GM12878 (cell line): ENCODE measurements around the gene CNDP1. TPM values are rescaled to one million over a fixed set of nuclear protein-coding genes. Genes with fewer than 3 reads are reported as not detected.

Source experiments
- BRCA1 ChIP-seq: IDR thresholded peaks from 2 replicates; pipeline ENCODE4 v1.6.1; 2011; ENCODE audit warnings: low read depth, low read length, improper control_type of control experiment
- ETV6 ChIP-seq, 2 experiments: fragments of 450-650 bp in 1 of 2; IDR thresholded peaks in 1 of 2; conservative IDR thresholded peaks in 1 of 2; 2 replicates each; pipeline ENCODE4 v1.6.1; 2014; ENCODE audit warnings: antibody characterized with exemption in 1 of 2, borderline replicate concordance in 1 of 2, low read depth in 1 of 2, mild to moderate bottlenecking in 1 of 2, moderate library complexity in 1 of 2
- FOXM1 ChIP-seq: IDR thresholded peaks from 2 replicates; pipeline ENCODE4 v1.6.1; 2012; ENCODE audit warnings: low read depth, mild to moderate bottlenecking, inconsistent platforms, low read length, moderate library complexity
- GABPA ChIP-seq: IDR thresholded peaks from 2 replicates; pipeline ENCODE4 v1.6.1; 2014; ENCODE audit warnings: antibody characterized with exemption, low read depth, mild to moderate bottlenecking, inconsistent platforms
- RFX5 ChIP-seq: IDR thresholded peaks from 2 replicates; pipeline ENCODE4 v1.6.1; 2011; ENCODE audit warnings: low read depth, low read length, improper control_type of control experiment
- SIN3A ChIP-seq: IDR thresholded peaks from 2 replicates; pipeline ENCODE4 v1.6.1; 2012; ENCODE audit warnings: low read depth, low read length, improper control_type of control experiment
- SREBF2 ChIP-seq: IDR thresholded peaks from 2 replicates; pipeline ENCODE4 v1.6.1; 2012; ENCODE audit warnings: mild to moderate bottlenecking, low read length
- ZNF24 ChIP-seq: fragments of 450-650 bp; IDR thresholded peaks from 2 replicates; pipeline ENCODE4 v1.6.1; 2017; ENCODE audit warnings: antibody characterized with exemption, mild to moderate bottlenecking
- ZSCAN29 ChIP-seq: fragments of 450-650 bp; IDR thresholded peaks from 2 replicates; pipeline ENCODE4 v1.6.1; 2017; ENCODE audit warnings: mild to moderate bottlenecking, moderate library complexity
- polyA plus RNA-seq, 11 experiments: library from polyadenylated mRNA; depleted of rRNA in 4 of 11; unstranded in 6 of 11; stranded (reverse) in 5 of 11; fragments of >200 nt; fragmentation: Nextera tagmentation in 4 of 11; fragmentation: Illumina TruSeq in 1 of 11; extraction: Ambion mirVana in 4 of 11; extraction: Trizol in 1 of 11; gene quantifications; 1 replicate in 1 of 11; 2 replicates in 10 of 11; pipeline versions ENCODE4 v1.2.1 to v1.2.3, GENCODE V29; 2011 to 2016; ENCODE audit warnings: inconsistent platforms in 2 of 11, missing spikeins in 2 of 11, low read depth in 1 of 11
- total RNA-seq, 4 experiments: library from RNA; depleted of rRNA in 3 of 4; stranded (reverse); fragments of >200 nt in 3 of 4; fragmentation: Illumina TruSeq in 1 of 4; extraction: Trizol in 1 of 4; gene quantifications; 2 replicates each; pipeline versions ENCODE4 v1.2.1 to v1.2.3, GENCODE V29; 2013 to 2021
- TF ChIP-seq, protein P1 (sequence below): fragments of 450-650 bp; IDR thresholded peaks from 2 replicates; pipeline ENCODE4 v1.6.1; 2017; ENCODE audit warnings: mild to moderate bottlenecking, moderate library complexity
- TF ChIP-seq, protein P2 (sequence below): fragments of 450-650 bp; IDR thresholded peaks from 2 replicates; pipeline ENCODE4 v1.6.1; 2018; ENCODE audit warnings: mild to moderate bottlenecking, low read depth, moderate library complexity; ENCODE audit not compliant: partially characterized antibody
- TF ChIP-seq, protein P3 (sequence below): IDR thresholded peaks from 2 replicates; pipeline ENCODE4 v1.6.1; 2012; ENCODE audit warnings: mild to moderate bottlenecking, low read depth, low read length
- TF ChIP-seq, protein P4 (sequence below): fragments of 450-650 bp; IDR thresholded peaks from 2 replicates; pipeline ENCODE4 v1.6.1; 2018; ENCODE audit warnings: borderline replicate concordance, mild to moderate bottlenecking; ENCODE audit not compliant: partially characterized antibody
- TF ChIP-seq, protein P5 (sequence below): fragments of 450-650 bp; conservative IDR thresholded peaks from 2 replicates; pipeline ENCODE4 v1.6.1; 2017; ENCODE audit warnings: mild to moderate bottlenecking, moderate library complexity

CNDP1 gene
- total and polyA plus RNA-seq, 10 of the 15 experiments (the other 5 are each of a cell fraction or from before 2014, with no cell fraction given) = 0.04 to 0.05 TPM; not detected in 8

DNA sequence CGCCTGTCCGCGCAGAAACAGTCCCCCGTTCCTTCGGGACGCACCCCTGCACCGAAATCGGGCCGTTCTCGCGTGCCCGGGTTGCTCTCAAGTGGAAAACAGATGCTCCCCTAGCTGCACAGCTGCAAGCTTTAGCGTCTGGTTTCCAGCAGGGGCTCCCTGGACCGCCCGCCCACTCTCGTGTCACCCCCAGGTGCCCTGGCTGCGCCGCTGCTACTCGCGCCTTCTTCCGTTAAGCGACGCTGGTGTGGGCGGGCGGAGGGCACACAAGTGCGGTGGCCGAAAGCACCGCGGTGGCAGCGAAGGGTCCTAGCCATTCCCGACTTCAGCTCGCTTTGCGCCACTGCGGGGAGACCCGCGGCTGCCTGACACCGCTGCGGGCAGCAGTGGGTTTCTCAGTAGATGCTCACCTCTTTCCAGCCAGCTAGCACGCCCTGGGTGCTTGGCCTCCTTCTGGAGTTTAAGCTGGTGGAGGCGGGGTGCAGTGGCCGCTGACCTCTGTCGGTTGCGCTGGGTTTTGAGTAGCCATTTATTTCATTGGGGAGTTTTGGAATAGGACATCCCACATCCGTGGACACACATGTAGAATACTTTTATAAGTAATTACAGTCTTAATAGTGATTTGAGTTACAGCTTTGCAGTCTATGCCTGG lies 64.2 kb downstream of the CNDP1 start (continued):
- TF ChIP-seq, protein P1, sequence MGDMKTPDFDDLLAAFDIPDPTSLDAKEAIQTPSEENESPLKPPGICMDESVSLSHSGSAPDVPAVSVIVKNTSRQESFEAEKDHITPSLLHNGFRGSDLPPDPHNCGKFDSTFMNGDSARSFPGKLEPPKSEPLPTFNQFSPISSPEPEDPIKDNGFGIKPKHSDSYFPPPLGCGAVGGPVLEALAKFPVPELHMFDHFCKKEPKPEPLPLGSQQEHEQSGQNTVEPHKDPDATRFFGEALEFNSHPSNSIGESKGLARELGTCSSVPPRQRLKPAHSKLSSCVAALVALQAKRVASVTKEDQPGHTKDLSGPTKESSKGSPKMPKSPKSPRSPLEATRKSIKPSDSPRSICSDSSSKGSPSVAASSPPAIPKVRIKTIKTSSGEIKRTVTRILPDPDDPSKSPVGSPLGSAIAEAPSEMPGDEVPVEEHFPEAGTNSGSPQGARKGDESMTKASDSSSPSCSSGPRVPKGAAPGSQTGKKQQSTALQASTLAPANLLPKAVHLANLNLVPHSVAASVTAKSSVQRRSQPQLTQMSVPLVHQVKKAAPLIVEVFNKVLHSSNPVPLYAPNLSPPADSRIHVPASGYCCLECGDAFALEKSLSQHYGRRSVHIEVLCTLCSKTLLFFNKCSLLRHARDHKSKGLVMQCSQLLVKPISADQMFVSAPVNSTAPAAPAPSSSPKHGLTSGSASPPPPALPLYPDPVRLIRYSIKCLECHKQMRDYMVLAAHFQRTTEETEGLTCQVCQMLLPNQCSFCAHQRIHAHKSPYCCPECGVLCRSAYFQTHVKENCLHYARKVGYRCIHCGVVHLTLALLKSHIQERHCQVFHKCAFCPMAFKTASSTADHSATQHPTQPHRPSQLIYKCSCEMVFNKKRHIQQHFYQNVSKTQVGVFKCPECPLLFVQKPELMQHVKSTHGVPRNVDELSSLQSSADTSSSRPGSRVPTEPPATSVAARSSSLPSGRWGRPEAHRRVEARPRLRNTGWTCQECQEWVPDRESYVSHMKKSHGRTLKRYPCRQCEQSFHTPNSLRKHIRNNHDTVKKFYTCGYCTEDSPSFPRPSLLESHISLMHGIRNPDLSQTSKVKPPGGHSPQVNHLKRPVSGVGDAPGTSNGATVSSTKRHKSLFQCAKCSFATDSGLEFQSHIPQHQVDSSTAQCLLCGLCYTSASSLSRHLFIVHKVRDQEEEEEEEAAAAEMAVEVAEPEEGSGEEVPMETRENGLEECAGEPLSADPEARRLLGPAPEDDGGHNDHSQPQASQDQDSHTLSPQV = no peak
- TF ChIP-seq GABPA = no peak
- no peak for TF ChIP-seq ZSCAN29
- TF ChIP-seq ETV6 (conservative IDR thresholded peaks at IDR 0.05 in 1 of 2, IDR thresholded peaks at IDR 0.05 in 1 of 2; ENCODE audit: borderline replicate concordance in 1 of 2, low read depth in 1 of 2) = no peak
- TF ChIP-seq ZNF24 = no peak
- no peak for TF ChIP-seq BRCA1
- TF ChIP-seq, protein P2, sequence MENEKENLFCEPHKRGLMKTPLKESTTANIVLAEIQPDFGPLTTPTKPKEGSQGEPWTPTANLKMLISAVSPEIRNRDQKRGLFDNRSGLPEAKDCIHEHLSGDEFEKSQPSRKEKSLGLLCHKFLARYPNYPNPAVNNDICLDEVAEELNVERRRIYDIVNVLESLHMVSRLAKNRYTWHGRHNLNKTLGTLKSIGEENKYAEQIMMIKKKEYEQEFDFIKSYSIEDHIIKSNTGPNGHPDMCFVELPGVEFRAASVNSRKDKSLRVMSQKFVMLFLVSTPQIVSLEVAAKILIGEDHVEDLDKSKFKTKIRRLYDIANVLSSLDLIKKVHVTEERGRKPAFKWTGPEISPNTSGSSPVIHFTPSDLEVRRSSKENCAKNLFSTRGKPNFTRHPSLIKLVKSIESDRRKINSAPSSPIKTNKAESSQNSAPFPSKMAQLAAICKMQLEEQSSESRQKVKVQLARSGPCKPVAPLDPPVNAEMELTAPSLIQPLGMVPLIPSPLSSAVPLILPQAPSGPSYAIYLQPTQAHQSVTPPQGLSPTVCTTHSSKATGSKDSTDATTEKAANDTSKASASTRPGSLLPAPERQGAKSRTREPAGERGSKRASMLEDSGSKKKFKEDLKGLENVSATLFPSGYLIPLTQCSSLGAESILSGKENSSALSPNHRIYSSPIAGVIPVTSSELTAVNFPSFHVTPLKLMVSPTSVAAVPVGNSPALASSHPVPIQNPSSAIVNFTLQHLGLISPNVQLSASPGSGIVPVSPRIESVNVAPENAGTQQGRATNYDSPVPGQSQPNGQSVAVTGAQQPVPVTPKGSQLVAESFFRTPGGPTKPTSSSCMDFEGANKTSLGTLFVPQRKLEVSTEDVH = no peak
- TF ChIP-seq SIN3A = peak; percentile 40; the same call in 1 of the 2 replicates
- TF ChIP-seq, protein P3, sequence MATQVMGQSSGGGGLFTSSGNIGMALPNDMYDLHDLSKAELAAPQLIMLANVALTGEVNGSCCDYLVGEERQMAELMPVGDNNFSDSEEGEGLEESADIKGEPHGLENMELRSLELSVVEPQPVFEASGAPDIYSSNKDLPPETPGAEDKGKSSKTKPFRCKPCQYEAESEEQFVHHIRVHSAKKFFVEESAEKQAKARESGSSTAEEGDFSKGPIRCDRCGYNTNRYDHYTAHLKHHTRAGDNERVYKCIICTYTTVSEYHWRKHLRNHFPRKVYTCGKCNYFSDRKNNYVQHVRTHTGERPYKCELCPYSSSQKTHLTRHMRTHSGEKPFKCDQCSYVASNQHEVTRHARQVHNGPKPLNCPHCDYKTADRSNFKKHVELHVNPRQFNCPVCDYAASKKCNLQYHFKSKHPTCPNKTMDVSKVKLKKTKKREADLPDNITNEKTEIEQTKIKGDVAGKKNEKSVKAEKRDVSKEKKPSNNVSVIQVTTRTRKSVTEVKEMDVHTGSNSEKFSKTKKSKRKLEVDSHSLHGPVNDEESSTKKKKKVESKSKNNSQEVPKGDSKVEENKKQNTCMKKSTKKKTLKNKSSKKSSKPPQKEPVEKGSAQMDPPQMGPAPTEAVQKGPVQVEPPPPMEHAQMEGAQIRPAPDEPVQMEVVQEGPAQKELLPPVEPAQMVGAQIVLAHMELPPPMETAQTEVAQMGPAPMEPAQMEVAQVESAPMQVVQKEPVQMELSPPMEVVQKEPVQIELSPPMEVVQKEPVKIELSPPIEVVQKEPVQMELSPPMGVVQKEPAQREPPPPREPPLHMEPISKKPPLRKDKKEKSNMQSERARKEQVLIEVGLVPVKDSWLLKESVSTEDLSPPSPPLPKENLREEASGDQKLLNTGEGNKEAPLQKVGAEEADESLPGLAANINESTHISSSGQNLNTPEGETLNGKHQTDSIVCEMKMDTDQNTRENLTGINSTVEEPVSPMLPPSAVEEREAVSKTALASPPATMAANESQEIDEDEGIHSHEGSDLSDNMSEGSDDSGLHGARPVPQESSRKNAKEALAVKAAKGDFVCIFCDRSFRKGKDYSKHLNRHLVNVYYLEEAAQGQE = no peak
- TF ChIP-seq, protein P4, sequence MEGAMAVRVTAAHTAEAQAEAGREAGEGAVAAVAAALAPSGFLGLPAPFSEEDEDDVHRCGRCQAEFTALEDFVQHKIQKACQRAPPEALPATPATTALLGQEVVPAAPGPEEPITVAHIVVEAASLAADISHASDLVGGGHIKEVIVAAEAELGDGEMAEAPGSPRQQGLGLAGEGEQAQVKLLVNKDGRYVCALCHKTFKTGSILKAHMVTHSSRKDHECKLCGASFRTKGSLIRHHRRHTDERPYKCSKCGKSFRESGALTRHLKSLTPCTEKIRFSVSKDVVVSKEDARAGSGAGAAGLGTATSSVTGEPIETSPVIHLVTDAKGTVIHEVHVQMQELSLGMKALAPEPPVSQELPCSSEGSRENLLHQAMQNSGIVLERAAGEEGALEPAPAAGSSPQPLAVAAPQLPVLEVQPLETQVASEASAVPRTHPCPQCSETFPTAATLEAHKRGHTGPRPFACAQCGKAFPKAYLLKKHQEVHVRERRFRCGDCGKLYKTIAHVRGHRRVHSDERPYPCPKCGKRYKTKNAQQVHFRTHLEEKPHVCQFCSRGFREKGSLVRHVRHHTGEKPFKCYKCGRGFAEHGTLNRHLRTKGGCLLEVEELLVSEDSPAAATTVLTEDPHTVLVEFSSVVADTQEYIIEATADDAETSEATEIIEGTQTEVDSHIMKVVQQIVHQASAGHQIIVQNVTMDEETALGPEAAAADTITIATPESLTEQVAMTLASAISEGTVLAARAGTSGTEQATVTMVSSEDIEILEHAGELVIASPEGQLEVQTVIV = no peak
- no peak for TF ChIP-seq FOXM1
- no peak for TF ChIP-seq RFX5
- TF ChIP-seq, protein P5, sequence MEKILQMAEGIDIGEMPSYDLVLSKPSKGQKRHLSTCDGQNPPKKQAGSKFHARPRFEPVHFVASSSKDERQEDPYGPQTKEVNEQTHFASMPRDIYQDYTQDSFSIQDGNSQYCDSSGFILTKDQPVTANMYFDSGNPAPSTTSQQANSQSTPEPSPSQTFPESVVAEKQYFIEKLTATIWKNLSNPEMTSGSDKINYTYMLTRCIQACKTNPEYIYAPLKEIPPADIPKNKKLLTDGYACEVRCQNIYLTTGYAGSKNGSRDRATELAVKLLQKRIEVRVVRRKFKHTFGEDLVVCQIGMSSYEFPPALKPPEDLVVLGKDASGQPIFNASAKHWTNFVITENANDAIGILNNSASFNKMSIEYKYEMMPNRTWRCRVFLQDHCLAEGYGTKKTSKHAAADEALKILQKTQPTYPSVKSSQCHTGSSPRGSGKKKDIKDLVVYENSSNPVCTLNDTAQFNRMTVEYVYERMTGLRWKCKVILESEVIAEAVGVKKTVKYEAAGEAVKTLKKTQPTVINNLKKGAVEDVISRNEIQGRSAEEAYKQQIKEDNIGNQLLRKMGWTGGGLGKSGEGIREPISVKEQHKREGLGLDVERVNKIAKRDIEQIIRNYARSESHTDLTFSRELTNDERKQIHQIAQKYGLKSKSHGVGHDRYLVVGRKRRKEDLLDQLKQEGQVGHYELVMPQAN = peak; percentile 80
- TF ChIP-seq SREBF2 = no peak
